Cortex of kidney (tissue), 1 donor: ENCODE data around the gene CEP55.

Source experiments
- DNase-seq: peaks from one replicate; lab custom pipeline; 2025; lab: John Stamatoyannopoulos, UW

Gene CEP55

DNA sequence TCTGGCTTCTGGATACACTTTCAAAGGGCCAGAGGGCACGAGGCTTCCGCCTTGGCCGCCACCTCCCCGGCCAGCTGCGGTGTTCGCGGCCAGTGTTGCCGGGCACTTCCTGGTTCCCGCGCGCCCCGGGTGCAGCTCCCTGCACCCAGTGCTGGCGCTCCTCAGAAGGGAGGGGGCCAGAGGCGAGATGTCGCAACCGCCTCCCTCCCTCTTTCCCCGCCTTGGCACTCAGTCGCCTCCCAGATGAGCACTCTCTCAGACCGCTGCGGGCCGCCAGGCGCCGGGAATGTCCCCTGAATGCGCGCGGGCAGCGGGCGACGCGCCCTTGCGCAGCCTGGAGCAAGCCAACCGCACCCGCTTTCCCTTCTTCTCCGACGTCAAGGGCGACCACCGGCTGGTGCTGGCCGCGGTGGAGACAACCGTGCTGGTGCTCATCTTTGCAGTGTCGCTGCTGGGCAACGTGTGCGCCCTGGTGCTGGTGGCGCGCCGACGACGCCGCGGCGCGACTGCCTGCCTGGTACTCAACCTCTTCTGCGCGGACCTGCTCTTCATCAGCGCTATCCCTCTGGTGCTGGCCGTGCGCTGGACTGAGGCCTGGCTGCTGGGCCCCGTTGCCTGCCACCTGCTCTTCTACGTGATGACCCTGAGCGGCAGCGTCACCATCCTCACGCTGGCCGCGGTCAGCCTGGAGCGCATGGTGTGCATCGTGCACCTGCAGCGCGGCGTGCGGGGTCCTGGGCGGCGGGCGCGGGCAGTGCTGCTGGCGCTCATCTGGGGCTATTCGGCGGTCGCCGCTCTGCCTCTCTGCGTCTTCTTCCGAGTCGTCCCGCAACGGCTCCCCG lies 70.2 kb downstream of the CEP55 start, which contains the start of gene FFAR4:
Gene FFAR4, plus strand, starts transcription at position 231 of the 842 bp plus-strand sequence. Its CDS starts 56 bp downstream, at position 287.
- DNase-seq = no peak

- no peak for DNase-seq
Observed at GRCh38 chr10:93567277-93568104, 71.1 kb downstream of the CEP55 start.

GRCh38 chr10:93568105-93568390 lies 71.6 kb downstream of the CEP55 start:
- no peak for DNase-seq

DNA sequence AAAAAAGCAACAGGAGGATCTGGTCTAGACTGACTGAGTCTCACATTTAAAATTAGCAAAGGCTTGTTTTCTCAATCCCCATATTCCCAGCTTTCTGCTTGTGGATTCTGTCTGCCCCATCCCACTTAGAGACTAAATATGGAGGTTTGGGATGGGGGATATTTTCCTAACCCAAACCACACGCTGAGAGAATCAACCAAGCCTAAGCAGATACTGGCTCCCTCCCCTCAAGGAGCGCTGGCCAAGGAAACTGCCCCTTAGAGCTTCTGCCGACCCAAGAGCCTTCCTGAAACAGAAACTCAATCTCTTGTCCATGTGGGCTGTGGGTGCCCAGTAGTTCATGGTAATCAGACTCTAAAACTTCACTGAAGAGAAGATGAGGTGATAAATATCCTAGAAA lies 74.0 kb downstream of the CEP55 start:
- no peak for DNase-seq

GRCh38 chr10:93572606-93573005 lies 76.2 kb downstream of the CEP55 start:
- no peak for DNase-seq

DNA sequence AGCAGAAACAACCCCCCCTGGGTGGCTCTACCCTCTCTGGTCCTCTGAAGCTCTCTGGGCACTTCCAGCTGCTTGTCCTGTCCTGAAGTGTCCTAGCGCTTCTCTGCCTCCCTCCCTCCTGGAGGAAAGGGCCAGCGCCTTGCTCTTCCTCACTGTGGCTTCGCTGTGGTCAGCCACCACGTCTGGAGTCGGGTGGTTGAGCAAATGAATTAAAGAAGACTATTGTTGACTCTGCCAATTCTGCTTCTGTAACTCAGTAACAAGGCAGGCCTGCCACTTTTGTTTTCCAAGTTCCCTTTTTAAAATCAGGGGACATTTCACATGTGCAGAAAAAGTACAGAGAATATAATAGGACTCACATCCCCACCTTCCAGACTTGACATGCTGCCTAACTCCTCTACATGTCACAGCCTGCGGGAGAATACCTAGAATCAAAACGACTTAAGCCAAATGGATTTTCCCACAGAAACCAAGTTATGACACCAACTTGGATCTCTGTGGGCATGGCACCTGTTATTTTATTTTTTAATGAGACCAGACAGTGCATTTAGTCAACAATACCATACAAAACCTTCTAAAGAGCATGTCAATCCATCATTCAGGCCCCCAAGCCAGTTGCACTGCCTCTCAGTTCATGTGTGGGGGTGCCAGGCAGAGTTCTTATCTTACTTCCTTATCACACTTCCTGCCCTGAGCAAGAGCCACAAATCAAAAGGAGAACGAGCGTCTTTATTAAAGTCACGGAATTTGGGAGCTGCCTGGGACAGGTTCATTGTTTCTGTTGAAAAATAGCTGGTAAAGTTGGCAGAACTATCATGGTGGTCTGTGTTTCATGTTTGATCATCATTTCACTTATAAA lies 76.9 kb downstream of the CEP55 start:
- DNase-seq = no peak

DNA sequence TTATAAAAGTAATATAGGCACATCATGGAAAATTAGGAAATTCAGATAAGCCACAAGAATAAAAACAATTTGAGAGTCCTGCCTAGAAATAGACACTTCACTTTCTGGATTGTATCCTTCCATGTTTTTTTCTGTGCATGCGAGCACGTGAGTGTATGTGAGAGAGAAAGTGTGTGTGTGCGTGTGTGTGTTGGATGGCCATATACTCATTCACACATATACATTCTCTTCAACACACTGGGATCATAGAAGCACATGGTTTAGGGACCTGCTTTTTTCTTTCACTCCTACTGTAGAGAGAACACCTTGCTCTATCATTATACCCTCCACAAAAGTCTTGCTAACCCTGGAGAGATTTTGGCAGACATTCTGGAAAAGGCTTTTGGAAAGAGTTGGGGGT lies 77.5 kb downstream of the CEP55 start:
- DNase-seq = no peak

DNA sequence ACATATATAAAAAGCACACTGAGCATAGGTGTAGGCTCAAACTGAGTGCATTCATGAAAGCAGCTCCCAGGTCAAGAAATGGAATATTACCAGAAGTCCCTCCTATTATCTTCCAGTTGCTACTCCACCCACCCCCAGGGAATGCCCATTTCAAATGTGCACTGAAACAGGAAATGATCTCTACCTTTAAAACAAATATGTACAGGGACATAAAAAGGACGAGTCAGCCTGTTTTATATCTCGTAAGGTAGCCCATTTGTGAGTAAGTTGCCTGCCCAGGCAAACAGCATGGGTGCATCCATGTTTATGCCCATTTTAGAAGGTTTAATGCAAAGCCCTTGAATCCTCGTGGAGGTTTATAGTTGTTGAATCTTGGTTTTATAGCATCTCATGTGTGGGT lies 80.5 kb downstream of the CEP55 start:
- DNase-seq = no peak

DNA sequence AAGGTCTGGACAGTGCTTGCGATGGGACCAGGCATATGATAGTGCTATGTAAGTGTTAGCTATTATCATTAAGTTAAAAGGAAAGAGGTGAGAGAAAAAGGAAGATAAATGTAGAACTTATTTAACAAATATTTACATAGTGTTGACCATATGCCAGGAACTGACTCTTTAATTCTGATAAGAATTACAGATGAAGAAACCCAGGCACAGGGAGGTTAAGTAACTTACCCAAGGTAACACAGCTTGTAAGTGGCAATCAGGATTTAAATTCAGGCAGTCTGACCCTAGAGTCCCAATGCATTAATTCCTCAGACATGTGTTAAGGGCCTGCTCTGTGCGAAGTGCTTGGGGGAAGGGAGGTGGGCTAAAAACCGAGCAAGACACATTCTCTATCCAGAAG lies 81.2 kb downstream of the CEP55 start:
- DNase-seq = no peak
